GM10248 (cell line): ENCODE data around the gene AKT3.

Source experiments
- CTCF ChIA-PET: fragments of 300-600 bp; sonication (Branson Sonifier 250); formaldehyde crosslinking; extraction: SDS; loops from one replicate; lab custom pipeline; 2021; ENCODE audit warnings: antibody characterized with exemption; lab: Yijun Ruan, JAX
- POLR2A ChIA-PET: fragments of 350-650 bp; sonication (Branson Sonifier 250); formaldehyde crosslinking; extraction: SDS; loops from one replicate; lab custom pipeline; 2020; ENCODE audit warnings: antibody characterized with exemption; lab: Yijun Ruan, JAX
- DNase-seq: peaks from one replicate; pipeline ENCODE4 v3.0.0; 2012; ENCODE audit errors: extremely low spot score
- TF ChIP-seq, protein P1 (sequence below): IDR thresholded peaks from 2 replicates; pipeline ENCODE4 v1.5.1; 2012; ENCODE audit warnings: mild to moderate bottlenecking, low read depth; ENCODE audit errors: extremely low read depth, missing control alignments, control extremely low read depth

The AKT3 gene

GRCh38 chr1:243557866-243558265, 292.2 kb downstream of the AKT3 start:
- TF ChIP-seq, protein P1, sequence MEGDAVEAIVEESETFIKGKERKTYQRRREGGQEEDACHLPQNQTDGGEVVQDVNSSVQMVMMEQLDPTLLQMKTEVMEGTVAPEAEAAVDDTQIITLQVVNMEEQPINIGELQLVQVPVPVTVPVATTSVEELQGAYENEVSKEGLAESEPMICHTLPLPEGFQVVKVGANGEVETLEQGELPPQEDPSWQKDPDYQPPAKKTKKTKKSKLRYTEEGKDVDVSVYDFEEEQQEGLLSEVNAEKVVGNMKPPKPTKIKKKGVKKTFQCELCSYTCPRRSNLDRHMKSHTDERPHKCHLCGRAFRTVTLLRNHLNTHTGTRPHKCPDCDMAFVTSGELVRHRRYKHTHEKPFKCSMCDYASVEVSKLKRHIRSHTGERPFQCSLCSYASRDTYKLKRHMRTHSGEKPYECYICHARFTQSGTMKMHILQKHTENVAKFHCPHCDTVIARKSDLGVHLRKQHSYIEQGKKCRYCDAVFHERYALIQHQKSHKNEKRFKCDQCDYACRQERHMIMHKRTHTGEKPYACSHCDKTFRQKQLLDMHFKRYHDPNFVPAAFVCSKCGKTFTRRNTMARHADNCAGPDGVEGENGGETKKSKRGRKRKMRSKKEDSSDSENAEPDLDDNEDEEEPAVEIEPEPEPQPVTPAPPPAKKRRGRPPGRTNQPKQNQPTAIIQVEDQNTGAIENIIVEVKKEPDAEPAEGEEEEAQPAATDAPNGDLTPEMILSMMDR, result no peak
- ChIA-PET CTCF (interaction anchor here (1.3 to 1.4 kb wide), 2 partner anchors 10 to 22 kb away, joined by 3 to 4 read pairs; no protein-coding TSS in a partner anchor), POLR2A (no interaction called here)
- no peak for DNase-seq

DNA sequence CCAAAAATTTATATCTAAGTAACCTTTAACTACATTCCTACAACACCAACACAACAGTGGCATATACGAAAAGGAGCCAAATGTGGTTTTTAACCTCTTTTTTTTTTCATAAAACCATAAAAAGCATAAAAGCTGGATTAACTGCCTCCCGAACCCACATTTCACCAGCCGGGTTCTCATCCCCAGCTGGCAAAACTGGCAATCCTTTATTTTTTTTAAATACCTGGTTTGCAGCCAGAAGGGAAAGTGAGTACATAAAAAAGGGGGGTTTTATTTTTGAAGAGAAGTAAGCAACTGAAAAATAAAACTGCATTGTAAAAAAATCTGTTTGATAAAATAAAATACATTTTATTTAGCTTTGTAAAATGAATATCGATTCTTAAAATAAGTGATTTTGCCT, 295.4 kb downstream of the AKT3 start:
- POLR2A ChIA-PET, result no interaction called here
- CTCF ChIA-PET, result no interaction called here
- no peak for DNase-seq
- TF ChIP-seq, protein P1, result no peak

GRCh38 chr1:243553090-243553489, 297.0 kb downstream of the AKT3 start:
- TF ChIP-seq, protein P1, result no peak
- CTCF ChIA-PET, result interaction anchor here (1.0 kb wide), 1 partner anchor 14 kb away, joined by 3 read pairs; no protein-coding TSS in a partner anchor
- POLR2A ChIA-PET, result no interaction called here
- no peak for DNase-seq

DNA sequence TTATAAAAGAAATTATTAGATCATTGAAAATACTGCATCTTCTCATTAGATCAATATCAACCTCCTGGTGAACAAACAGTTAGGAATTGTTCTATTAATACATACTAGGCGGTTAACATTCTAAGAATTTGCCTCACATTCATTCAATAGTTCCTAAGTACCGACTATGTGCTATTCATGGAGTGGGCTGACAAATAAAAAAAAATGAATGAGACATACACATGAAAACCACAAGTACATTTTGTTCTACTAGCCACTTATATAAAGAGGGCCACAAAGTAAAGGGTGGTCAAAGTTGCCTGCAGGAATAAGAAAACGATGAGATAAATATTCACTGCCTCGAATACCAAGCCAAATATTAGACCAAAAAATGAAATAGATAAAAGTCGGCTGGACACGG, 299.8 kb downstream of the AKT3 start:
- POLR2A ChIA-PET, result no interaction called here
- CTCF ChIA-PET, result no interaction called here
- TF ChIP-seq, protein P1, result no peak
- DNase-seq, result no peak

DNA sequence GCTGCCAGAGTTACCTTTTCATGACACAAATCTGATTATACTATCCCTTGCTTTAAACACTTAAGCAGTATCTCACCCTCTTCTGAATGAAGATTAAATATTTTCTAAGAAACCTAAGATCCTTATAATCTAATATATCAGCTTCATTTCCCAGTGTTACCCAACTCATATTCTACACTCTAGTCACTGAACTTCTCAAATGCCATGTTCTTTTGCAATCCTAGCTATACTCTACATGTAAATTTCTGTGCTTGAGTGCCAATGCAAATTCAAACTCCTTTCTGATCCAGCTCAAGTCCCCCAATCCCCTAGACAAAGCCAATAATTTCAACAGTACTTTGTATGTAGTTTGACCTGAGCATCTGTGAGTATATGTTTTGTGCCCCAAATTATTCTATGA, 300.3 kb downstream of the AKT3 start:
- ChIA-PET POLR2A (no interaction called here), CTCF (no interaction called here)
- DNase-seq, result no peak
- TF ChIP-seq, protein P1, result no peak

GRCh38 chr1:243549108-243549507, 300.9 kb downstream of the AKT3 start:
- ChIA-PET CTCF (no interaction called here), POLR2A (no interaction called here)
- no peak for DNase-seq
- TF ChIP-seq, protein P1, result no peak
